GM19467 (cell line): ENCODE results near the gene CAV1.
"Not testable (repeated sequence)": the region's sequence is repeated elsewhere in the genome, so short reads cannot be mapped to it uniquely, and the experiment has no call there.

Experiments
- ATAC-seq: cut with Tn5 transposase; IDR thresholded peaks from one replicate; pipeline ENCODE4 v1.9.1; 2021; ENCODE audit warnings: mild to moderate bottlenecking, moderate library complexity; ENCODE audit not compliant: unreplicated experiment

The CAV1 gene

GRCh38 chr7:116579322-116579721 lies 54.5 kb downstream of the CAV1 start:
- ATAC-seq = no peak

GRCh38 chr7:116579835-116580234 lies 55.0 kb downstream of the CAV1 start:
- ATAC-seq = no peak

DNA sequence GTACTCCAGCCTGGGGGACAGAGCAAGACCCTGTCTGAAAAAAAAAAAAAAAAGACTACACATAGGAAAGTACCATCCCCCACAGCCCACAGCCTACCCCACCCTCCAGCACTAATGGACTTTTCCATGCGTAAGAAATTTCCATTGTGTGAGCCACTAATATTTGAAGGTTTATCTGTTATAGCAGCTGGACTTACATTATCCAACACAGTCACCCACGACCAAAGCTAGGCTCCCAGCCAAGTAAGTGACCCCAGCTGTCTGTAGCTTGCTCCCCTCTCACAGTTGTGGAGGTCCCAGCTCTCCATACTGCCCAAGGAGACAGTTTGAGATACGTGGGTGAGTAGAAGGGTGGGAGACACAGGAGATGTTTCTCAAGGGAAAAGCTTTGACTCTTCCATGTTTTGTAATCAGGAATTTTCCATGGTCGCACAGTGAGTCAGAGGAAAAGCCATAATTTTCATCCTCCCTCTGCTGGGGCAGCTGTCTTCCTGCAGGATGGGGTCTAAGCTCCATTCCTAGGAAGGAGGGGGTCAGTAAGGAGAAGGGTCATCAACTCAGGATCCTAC lies 57.4 kb downstream of the CAV1 start:
- no peak for ATAC-seq

- no peak for ATAC-seq
These were observed 58.1 kb downstream of the CAV1 start for GRCh38 chr7:116582806-116583444.

DNA sequence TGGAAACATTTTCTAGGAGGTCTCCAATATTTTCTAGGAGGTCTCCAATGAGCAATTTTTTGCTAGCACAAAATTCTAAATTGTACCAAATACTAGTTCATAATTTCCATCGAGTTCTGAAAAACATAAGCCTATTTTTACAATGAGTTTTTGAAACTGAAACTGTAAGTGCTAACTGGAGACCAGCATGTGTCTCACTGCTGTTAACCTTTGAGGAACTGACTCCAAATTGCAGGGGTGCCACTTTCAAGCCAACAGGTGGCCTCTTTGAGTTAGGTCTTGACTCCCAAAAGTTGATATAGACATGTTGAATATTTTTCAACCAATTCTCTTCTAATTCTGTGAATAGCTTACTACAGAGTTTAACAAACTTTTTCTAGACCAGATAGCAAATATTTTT lies 58.8 kb downstream of the CAV1 start:
- peak; percentile 95 for ATAC-seq

DNA sequence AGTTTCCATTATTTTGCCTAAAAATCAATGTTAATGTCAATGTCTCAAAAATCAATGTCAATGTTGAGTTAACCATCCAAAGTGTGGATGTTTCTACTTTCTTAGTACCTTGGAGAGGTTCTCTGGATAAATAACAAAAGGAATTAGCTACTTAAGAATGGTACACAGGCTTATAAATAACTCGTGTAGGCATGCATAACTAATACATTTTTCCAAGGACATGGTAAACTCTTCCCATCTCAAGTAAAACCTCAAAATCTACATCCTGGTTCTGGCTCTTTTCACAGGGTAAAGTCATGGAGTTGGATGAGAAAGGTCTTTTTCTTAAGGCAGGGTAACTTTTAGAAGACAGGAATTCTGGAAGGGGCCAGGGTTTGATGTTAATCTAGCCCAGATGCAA lies 59.9 kb downstream of the CAV1 start:
- no peak for ATAC-seq

GRCh38 chr7:116585392-116585791 lies 60.6 kb downstream of the CAV1 start:
- ATAC-seq = no peak

GRCh38 chr7:116585967-116586366 lies 61.1 kb downstream of the CAV1 start:
- ATAC-seq = no peak

GRCh38 chr7:116587200-116587599 lies 62.4 kb downstream of the CAV1 start:
- not testable (repeated sequence) for ATAC-seq

GRCh38 chr7:116588225-116588624 lies 63.4 kb downstream of the CAV1 start:
- peak; percentile 51 for ATAC-seq

DNA sequence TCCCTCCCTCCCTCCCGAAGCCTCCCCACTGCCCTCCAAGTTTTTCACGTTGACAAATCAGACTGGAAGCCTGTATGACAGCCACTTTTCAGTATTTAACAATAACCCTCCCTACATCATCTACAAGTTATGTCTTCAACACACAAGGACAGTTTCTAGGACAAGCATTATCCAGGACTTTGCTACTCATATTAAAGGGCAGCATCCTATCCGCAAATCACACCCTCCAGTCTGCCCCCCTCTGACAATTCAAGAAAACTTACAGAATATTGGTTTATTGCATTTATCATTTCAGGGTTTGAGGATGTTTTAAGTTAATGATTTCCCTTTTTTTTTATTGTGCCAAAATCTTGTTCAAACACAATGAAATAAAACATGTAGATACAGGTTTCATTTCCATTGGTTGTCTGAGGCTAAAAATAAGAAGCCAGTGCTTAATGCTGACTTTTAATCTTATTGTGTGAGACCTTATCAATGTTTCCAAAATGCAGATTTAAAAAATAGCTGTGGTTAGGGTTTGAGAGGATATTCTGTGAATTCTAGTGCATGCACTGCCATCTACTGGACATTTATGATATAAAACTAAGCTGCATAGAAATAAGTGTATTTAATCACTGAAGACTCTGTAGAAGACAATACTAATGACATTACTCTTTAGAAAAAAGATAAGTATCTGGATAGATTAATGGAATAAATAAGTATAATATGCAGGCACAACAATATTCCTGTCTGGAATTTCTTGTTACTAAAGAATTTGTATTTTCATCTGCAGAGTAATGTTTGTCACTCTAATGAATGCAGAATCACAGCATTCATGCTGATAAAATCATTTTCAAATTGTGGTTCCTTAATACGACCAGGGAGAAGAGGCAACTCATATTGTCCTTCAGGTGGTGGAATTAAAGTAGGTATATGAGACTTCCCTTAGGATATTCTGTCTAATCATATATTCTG lies 64.1 kb downstream of the CAV1 start:
- ATAC-seq = no peak

- no peak for ATAC-seq
These were observed 66.6 kb downstream of the CAV1 start for GRCh38 chr7:116591202-116592040.

DNA sequence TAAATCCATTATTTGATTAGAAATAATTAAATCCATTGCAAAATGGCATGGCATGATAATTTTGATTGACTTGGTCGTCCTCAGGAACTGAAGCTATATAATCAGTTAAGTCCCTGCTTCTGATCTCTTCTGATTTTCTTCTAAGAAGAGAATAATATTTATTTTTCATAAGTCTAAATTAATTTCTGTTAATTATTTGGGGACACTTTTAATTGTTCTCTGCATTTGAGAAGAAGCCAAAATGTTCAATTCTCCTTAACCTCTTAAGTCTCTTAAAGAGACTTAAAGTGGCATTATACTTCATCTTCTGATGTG lies 67.2 kb downstream of the CAV1 start:
- ATAC-seq = no peak

DNA sequence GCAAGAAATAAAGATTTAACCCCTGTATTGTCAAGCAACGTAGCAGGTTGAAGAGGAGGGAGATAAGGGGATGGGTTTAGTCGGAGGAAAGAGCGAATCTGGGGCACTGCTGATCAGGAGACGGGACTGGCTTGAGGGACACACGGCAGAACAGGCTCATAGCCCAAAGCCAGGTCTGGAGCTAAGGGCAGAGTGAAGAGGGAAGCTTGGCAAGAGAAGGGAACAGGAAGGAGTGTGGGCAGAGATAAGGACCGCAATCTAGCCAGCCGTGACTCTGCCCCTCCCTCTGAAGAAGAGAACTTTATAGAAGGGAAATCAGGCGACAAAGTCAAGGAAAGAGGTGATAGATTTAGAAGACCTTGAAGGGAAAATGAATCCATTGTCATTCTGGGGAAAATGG lies 67.6 kb downstream of the CAV1 start:
- ATAC-seq = no peak

DNA sequence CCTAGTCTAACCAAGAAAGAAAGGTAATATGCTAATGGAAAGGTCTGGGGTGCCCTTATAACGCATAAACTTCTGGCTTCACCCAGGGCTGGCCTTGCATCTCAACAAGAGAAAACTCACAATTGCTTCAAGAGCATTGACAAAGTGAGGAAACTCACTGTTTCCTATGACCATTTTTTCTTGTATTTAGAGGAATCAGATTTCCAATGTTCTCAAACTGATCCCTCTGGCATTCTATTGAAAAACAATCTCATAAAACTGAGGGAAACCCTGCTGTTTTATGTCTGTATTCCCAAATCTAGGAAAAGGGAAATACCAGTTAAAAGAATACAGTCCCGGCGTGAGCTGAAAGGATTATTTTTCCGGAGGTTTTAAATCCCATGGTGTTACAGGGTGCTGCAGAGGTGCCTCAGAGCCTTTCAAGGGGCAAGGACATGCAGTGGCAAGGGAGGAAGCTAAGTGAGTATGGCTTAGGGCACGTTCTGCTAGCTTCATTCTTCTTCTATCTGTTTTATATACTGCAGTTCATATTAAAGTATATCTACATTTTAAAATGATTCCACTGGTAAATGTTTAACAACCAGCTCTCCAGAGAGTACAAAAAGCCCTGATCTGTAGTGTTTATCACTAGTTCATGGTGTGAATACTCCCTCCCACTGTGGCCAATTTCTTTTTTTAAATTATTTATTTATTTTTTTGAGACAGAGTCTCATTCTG lies 68.7 kb downstream of the CAV1 start:
- no peak for ATAC-seq

- ATAC-seq = no peak
These were observed 70.2 kb downstream of the CAV1 start for GRCh38 chr7:116595063-116595462.

GRCh38 chr7:116597384-116597783 lies 72.5 kb downstream of the CAV1 start:
- ATAC-seq = no peak

DNA sequence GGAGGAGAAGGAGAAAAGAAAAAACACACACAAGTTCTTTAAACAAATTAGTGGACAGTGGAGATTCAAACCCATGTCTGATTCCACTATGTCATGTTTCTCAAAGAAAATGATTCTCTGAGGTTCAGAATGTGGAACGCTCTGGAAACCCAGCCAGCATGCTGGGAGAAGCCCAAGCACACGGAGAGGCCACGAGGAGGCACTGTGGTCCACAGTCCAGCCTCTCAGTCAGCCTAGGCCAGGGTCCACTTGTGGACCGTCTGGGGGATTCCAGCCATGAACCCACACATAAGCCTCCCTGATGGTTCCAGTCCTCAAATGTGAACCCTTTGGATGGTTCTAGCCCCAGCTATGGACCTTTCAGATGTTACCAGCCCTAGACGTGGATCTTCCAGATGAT lies 73.4 kb downstream of the CAV1 start:
- ATAC-seq = no peak

GRCh38 chr7:116598861-116599260 lies 74.0 kb downstream of the CAV1 start:
- no peak for ATAC-seq

- no peak for ATAC-seq
These were observed 76.6 kb downstream of the CAV1 start for GRCh38 chr7:116601426-116601825.

- no peak for ATAC-seq
These were observed 82.5 kb downstream of the CAV1 start for GRCh38 chr7:116607299-116607698.
